Fibroblast of upper back skin (primary cell): ENCODE data around the gene FOXD3.

Experiments
- DNase-seq: peaks from one replicate; pipeline ENCODE4 v3.0.0-alpha.2; 2013

Gene FOXD3

DNA sequence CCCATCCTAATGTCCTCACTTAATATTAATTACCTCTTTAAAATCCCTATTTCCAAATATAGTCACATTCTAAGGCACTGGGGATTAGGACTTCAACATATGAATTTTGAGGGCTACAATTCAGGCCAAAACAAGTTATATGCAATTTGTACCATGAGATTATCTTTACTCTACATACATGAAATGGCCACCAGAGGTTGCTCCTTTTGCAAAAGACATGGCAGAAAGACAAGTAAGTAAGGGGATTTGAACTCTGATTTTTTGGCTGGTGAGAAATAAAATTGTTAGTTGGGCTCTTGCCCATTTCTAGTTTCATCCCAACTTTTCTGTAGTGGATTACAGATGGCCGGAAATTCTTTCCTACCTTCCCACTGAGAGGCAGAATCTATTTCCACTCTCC, 40.2 kb downstream of the FOXD3 start:
- no peak for DNase-seq

DNA sequence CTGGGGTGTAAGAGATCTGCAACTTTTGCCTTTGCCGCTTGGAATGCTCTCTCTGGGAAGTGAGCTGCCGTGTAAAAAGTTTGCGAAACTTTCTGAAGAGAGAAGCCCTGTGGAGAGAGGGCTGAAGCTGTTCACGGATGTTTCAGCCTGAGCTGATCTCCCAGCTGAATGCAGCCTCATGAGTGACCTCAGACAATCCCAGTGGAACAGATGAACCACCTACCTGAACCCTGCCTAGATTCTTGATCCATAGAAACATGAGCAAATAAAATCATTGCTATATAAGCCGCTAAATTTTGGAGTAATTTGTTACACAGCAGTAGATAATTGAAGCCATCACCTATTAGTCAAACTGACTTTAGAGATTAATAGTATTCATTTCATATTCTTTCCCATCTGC, 40.6 kb downstream of the FOXD3 start:
- DNase-seq: no peak

DNA sequence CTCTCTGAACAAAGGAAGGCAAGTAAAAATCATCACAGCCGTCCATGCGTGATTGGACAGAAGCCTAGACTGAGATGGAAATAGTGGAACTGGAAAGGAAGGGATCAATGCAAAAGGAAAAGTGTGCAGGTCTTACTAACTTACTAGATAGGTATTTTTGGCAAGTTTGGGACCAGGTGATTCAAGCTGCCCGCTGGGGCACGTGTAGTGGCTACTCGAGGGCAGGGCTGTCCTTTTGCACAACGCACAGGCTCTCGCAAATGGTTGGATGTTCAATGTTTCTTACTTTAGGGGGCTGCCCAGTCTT, 44.5 kb downstream of the FOXD3 start:
- no peak for DNase-seq

DNA sequence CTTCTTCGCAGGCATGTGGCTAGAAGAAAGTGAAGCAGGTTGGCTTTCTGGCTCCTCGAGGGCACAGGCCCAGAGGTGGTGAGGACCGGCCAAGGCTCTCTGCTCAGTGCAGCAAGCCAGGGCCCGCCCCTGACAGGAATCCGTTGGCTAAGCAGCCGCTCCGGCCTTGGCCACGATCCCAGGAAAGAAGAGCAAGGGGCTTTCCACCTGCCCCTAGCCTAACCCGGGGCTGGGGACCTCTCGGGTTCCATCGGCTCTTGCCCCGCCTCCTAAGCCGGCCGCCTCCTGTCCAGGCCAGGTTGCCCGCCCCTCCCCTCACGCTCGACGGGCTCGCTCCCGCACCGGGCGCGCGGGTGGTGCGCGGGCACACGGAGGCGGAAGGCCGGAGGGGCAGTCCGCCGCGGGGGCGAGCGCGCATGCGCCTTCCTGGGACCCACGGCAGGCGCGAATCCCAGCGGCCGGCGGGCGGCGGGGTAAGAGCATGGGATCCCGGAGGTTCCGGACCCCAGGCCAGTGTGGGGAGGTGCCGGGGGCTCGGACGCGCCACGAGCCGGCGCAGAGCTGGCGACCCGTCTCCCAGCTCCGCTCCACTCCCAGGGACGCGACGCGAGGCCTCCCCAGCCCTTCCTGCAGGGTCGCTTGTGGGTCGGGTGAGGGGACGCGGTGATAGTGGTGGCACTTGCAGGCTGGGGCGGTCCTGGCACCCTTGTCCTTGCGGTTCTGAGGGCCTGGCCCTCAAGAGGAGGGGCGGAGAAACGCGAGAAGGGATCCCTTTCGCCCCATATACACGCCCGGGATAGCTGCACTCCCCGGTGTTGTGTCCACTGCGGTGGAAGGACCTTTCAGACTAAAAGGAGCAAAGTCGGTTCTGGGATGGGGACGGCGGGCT, 45.1 kb downstream of the FOXD3 start, which contains the start of gene ALG6:
TSS of gene ALG6 (plus strand) at position 413 of the 889 bp plus-strand sequence. CDS start 3,351 bp downstream, outside the sequence.
- DNase-seq: peak; percentile 92

DNA sequence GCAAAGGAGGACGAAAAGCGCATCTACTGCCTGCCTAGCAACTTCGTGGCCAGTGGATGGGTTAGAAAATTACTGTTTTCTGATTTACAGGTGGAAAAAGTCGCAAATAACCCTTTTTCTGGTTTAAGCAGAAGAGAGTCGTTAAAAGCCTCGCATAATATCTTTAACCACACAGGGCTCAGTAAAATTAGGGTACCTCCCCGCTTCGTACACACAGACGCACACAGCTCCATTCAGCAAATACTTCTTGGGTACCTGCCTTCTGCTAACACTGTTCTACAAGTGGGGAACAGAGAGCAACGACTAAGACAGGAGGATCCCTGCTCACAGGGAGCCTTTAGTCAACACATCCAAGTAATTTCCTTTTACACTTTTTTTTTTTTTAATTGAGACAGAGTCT, 45.8 kb downstream of the FOXD3 start:
- DNase-seq: peak; percentile 1
